SJCRH30 (cell line): ENCODE data around the gene TTC12. TPM values are rescaled to one million over a fixed set of nuclear protein-coding genes. Genes with fewer than 3 reads are reported as not detected.

Source experiments
- DNase-seq, 2 experiments: peaks; one replicate each; pipeline ENCODE4 v3.0.0-alpha.2; 2015 to 2020
- H3K27ac ChIP-seq: fragments of 250-450 bp; sonication (Bioruptor Pico); 2 replicates; pipeline ENCODE4 v1.5.1; 2020; ENCODE audit warnings: mild to moderate bottlenecking, moderate library complexity
- H3K27me3 ChIP-seq: fragments of 250-450 bp; sonication (Bioruptor Pico); 2 replicates; pipeline ENCODE4 v1.5.1; 2020; ENCODE audit warnings: mild to moderate bottlenecking, moderate library complexity
- H3K36me3 ChIP-seq: fragments of 250-450 bp; sonication (Bioruptor Pico); 2 replicates; pipeline ENCODE4 v1.5.1; 2020; ENCODE audit warnings: mild to moderate bottlenecking, moderate library complexity
- H3K4me1 ChIP-seq: fragments of 250-450 bp; sonication (Bioruptor Pico); 2 replicates; pipeline ENCODE4 v1.5.1; 2020; ENCODE audit warnings: mild to moderate bottlenecking, moderate library complexity
- H3K4me3 ChIP-seq: fragments of 250-450 bp; sonication (Bioruptor Pico); 2 replicates; pipeline ENCODE4 v1.5.1; 2020; ENCODE audit warnings: mild to moderate bottlenecking, moderate library complexity
- H3K9me3 ChIP-seq: fragments of 250-450 bp; sonication (Bioruptor Pico); replicated peaks from 2 replicates; pipeline ENCODE4 v1.5.1; 2020; ENCODE audit warnings: mild to moderate bottlenecking, moderate library complexity
- total RNA-seq: library from RNA; depleted of rRNA; stranded (reverse); fragments of >200 nt; shearing (Covaris generic); gene quantifications from 2 replicates; pipeline ENCODE4 v1.2.3, GENCODE V29; 2014; rRNA removed

Gene TTC12, protein sequence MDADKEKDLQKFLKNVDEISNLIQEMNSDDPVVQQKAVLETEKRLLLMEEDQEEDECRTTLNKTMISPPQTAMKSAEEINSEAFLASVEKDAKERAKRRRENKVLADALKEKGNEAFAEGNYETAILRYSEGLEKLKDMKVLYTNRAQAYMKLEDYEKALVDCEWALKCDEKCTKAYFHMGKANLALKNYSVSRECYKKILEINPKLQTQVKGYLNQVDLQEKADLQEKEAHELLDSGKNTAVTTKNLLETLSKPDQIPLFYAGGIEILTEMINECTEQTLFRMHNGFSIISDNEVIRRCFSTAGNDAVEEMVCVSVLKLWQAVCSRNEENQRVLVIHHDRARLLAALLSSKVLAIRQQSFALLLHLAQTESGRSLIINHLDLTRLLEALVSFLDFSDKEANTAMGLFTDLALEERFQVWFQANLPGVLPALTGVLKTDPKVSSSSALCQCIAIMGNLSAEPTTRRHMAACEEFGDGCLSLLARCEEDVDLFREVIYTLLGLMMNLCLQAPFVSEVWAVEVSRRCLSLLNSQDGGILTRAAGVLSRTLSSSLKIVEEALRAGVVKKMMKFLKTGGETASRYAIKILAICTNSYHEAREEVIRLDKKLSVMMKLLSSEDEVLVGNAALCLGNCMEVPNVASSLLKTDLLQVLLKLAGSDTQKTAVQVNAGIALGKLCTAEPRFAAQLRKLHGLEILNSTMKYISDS
- total RNA-seq, result not detected in 2 replicates

DNA sequence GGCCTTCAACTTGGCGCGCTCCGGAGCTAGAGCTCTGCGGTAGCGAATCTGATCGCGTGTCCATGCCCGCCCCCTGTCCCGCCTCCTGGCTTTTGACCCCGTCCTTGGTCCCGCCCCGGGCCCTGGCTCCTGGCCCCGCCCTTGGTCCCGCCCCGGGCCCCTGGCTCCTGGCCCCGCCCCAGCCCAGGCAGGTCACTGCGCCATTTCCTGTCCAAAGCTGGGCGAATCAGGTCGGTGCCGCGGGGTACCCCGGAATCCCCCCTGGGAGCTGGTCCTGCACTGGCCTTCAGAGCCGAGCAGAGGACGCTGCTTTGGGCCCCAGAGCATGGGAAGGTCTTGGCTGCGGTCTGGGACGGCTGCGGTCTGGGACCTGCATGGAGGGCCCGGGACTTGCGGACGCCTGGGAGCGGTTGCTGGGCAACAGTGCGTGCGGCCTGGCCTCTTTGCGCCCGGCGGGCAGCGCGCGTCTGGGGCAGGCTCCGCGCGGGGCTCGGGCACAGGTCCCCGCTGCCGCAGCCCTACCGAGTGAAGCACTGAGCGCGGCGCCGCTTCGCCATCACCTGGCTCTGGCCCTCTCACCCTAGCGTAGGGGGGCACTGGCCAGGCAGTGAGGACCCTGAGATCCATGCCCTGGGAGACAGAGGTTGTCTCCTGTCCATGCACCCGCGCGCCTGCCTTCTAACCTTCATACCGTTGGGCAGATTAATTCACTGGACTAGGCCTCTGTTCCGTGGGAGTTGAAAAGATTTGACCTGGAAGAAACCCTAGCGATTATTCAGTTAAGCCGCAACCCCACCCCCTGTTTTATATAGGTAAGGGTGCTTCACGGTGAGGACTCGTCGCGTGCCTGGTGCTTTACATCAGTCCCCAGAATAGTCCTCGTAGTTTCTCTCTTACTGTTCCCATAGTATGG is at the start of gene TTC12:
Gene TTC12, plus strand, starts transcription at position 195 of the 913 bp plus-strand sequence. CDS start 1,675 bp downstream, outside the sequence.
- no peak within 1 kb of the TSS for H3K4me3 ChIP-seq
- H3K27ac ChIP-seq, result no peak within 1 kb of the TSS
- H3K9me3 ChIP-seq, result no peaks in the 10 kb centered on the region
- no peaks in the 10 kb centered on the region for H3K27me3 ChIP-seq
- H3K4me1 ChIP-seq, result peaks cover 12% of the 10 kb centered on the region; the same call in 1 of the 2 replicates
- DNase-seq, result no peak
- no peaks in the 10 kb centered on the region for H3K36me3 ChIP-seq

DNA sequence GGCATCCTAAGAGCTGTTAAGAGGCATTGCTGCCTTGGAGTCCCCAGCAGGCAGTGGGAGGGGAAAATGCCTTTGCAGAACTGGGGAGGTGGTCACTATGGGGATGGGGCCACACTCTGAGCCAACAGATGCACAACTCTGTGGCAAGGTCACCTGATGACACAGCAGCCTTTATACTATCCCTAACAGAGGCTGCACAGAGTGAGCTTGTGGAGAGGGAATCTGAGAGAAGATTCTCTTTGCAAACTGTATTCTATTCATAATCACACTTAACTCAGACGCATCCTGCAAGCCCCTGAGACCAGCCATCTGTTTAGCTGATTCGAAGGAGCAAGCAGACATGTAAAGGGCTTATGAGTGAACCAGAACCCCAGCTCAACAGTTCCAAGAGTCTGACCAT is 49.0 kb upstream of the TTC12 start:
- H3K4me1 ChIP-seq, result no peaks in the 10 kb centered on the region
- H3K4me3 ChIP-seq, result no peak overlapping the region
- no peak for DNase-seq
- no peaks in the 10 kb centered on the region for H3K9me3 ChIP-seq
- peaks cover 8% of the 10 kb centered on the region; the same call in 1 of the 2 replicates for H3K36me3 ChIP-seq
- H3K27ac ChIP-seq, result no peak overlapping the region
- no peaks in the 10 kb centered on the region for H3K27me3 ChIP-seq

DNA sequence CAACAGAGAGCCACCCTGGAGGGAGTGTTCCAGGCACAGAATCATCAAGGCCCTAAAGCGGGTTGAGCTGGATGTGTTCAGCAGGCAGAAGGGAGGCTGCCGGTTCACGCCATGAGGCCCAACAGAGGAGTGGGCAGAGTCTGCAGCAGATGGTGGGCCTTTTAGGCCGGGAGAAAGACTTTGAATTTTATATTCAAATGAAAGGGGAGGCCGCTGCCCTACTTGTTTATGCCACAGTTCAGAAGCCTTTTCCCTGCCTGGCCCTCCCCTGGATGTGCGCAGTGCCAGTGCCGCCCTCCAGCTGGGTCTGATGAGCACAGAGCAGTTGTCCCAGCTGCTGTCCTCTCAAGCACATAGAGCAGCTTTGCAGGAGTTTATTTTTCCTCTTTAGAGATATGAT is 46.9 kb upstream of the TTC12 start:
- H3K27ac ChIP-seq, result no peak overlapping the region

DNA sequence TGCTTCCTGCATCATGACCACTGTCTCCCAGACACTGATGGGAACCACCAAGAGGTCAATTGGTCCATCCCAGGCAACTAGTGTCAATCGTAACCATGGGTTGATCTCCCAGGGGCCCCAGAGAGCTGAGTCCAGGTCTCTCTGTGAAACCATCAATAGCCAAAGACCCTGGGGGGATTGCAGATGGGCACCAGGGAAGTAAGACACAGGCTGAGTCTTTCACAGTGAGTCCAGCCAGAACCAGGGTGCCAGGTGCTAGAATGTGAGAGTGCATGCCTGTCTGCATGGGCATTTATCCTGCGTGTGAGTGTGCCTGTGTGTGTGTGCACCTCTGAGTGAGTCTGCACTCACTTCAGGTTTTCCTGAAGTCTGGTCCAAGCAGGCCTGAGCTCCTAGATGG is 45.3 kb upstream of the TTC12 start:
- Histone ChIP-seq H3K4me1 (no peaks in the 10 kb centered on the region), H3K9me3 (no peaks in the 10 kb centered on the region), H3K27me3 (no peaks in the 10 kb centered on the region), H3K27ac (no peak overlapping the region), H3K36me3 (peaks cover 5% of the 10 kb centered on the region; the same call in 1 of the 2 replicates), H3K4me3 (no peak overlapping the region)
- no peak for DNase-seq

More for the DNA sequence above, 46.9 kb upstream of the TTC12 start:
- Histone ChIP-seq H3K4me3 (no peak overlapping the region), H3K36me3 (peaks cover 5% of the 10 kb centered on the region; the same call in 1 of the 2 replicates), H3K4me1 (no peaks in the 10 kb centered on the region), H3K27me3 (no peaks in the 10 kb centered on the region), H3K9me3 (no peaks in the 10 kb centered on the region)
- DNase-seq, result no peak

DNA sequence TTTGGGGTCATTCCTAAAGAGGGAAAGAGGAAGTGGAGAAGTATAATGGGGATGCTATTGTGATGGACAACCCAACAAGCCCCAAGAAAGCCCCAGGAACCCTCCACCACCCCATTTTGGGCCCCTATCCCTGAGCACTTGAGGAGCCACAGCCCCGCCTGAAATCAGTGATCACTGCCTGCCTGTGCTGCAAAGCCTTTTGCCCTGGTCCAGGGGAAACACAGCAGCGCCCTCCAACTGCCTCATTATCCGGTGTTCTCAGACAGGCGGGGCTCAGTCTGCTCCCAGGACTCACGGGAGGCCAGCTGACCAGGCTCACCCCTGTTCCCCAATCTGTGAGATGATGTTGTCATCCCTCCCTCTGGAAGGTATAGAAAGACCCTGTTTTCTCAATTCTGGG is 44.7 kb upstream of the TTC12 start:
- no peak for DNase-seq
- no peaks in the 10 kb centered on the region for H3K9me3 ChIP-seq
- H3K27me3 ChIP-seq, result no peaks in the 10 kb centered on the region
- no peaks in the 10 kb centered on the region for H3K4me1 ChIP-seq
- H3K27ac ChIP-seq, result no peak overlapping the region
- H3K4me3 ChIP-seq, result no peak overlapping the region
- peaks cover 5% of the 10 kb centered on the region; the same call in 1 of the 2 replicates for H3K36me3 ChIP-seq

DNA sequence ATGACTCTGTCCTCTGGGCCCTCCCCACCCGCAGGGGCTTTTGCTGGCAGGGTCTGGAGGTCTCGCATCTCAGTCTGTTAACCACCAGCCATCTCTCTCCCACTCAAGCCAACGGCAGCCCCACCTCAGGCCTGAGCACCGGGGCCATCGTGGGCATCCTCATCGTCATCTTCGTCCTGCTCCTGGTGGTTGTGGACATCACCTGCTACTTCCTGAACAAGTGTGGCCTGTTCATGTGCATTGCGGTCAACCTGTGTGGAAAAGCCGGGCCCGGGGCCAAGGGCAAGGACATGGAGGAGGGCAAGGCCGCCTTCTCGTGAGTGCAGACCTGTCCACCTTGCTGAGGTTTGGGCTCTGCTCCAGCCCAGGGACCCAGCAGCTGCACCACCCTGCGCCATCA is 44.3 kb upstream of the TTC12 start:
- H3K4me3 ChIP-seq, result no peak overlapping the region
- H3K36me3 ChIP-seq, result peaks cover 5% of the 10 kb centered on the region; the same call in 1 of the 2 replicates
- no peaks in the 10 kb centered on the region for H3K4me1 ChIP-seq
- DNase-seq, result no peak
- no peaks in the 10 kb centered on the region for H3K27me3 ChIP-seq
- H3K9me3 ChIP-seq, result no peaks in the 10 kb centered on the region
- H3K27ac ChIP-seq, result no peak overlapping the region

DNA sequence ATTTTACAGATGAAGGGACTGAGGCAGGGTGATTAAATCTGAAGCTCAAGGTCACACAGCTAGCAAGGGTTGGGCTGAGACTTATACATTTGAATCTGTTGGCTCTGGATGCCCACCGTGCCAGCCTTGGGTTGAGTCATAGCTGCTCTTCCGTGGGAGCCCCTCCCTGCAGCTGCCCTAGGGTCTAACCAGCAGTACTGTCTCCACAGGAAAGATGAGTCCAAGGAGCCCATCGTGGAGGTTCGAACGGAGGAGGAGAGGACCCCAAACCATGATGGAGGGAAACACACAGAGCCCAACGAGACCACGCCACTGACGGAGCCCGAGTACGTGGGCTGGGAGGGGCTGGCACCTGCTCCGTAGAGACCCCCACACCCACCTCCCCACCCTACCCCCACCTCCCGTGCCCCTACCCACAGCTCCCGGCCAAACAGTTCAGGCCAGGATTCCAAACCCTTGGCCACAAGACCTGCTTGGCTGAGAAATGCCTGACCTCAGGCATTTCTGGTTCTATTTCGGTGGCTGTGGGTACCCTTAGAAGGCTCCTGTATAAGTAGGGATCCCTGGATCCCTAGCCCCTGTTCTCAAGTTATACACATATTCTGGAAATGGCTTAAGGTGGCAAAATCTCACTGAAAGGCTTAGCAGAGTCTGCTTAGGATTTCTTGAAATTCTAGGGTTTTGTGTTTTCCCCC is 42.7 kb upstream of the TTC12 start:
- H3K27me3 ChIP-seq, result no peaks in the 10 kb centered on the region
- H3K9me3 ChIP-seq, result no peaks in the 10 kb centered on the region
- no peak overlapping the region for H3K4me3 ChIP-seq
- H3K36me3 ChIP-seq, result peaks cover 3% of the 10 kb centered on the region; the same call in 1 of the 2 replicates
- DNase-seq, result no peak
- no peak overlapping the region for H3K27ac ChIP-seq
- no peaks in the 10 kb centered on the region for H3K4me1 ChIP-seq

DNA sequence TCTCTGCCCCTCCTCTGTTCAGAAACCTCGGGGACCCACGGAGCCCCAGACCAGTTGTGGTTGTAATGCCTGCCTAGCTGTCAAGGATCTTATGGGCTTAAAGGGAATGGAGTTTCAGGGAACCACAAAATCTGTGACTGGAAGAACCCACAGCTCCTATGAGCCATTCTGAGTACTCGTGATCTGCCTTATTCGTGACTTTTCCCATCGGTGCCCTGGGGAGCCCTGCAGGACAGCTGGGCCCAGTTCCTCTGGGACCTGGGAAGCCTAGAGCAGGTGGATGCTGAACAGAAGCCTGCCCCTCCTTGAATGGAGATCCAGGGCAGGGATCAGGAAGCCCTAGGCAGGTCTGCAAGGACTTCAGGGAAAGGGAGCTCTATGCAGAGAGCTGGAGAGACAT is 42.1 kb upstream of the TTC12 start:
- DNase-seq, result no peak
- Histone ChIP-seq H3K27ac (no peak overlapping the region), H3K9me3 (no peaks in the 10 kb centered on the region), H3K36me3 (no peaks in the 10 kb centered on the region; the same call in 1 of the 2 replicates), H3K4me3 (no peak overlapping the region), H3K4me1 (no peaks in the 10 kb centered on the region), H3K27me3 (no peaks in the 10 kb centered on the region)

DNA sequence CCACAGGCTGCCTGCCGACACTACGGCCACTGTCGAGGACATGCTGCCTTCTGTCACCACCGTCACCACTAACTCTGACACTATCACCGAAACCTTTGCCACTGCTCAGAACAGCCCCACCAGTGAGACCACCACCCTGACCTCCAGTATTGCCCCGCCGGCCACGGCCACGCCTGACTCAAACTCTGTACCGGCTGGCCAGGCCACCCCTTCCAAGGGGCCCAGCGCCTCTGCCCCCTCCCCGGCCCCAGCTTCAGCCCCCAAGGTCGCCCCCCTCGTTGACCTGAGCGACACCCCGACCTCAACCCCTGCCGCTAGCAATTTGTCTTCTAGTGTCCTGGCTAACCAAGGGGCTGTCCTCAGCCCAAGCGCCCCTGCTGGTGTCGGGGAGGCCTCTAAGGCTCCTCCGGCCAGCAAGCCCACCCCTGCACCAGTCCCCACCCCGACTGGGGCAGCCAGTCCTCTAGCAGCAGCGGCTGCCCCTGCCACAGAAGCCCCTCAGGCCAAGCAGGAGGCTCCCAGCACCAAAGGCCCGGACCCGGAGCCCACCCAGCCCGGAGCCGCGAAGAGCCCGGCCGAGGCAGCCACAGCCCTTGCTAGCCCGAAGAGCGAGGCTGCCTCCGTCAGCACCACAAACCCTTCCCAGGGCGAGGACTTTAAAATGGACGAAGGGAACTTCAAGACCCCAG is 41.3 kb upstream of the TTC12 start:
- H3K9me3 ChIP-seq, result no peaks in the 10 kb centered on the region
- H3K4me1 ChIP-seq, result no peaks in the 10 kb centered on the region
- H3K36me3 ChIP-seq, result no peaks in the 10 kb centered on the region; the same call in 1 of the 2 replicates
- no peak for DNase-seq
- H3K27ac ChIP-seq, result no peak overlapping the region
- H3K4me3 ChIP-seq, result no peak overlapping the region
- H3K27me3 ChIP-seq, result no peaks in the 10 kb centered on the region

DNA sequence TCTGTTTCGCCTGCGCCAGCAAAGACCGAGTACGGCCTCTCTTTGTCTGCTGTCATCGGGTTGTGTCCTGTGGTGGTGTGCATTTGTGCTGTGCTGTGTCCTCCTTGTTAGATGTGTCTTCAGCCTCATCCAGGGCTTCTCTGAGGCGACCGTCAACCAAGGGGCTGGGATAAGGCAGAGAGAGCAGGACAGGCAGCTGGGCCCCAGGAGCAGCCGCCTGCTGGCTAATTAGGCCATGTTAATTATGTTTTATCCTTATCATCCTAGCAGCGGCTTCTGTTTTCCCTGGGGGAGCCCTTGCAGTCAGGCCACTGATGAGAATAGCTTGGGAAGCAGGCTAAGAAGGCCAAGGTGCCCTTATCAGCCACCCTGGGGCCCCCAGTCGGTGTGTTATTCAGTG is 40.7 kb upstream of the TTC12 start:
- H3K9me3 ChIP-seq, result no peaks in the 10 kb centered on the region
- H3K27ac ChIP-seq, result no peak overlapping the region
- no peaks in the 10 kb centered on the region for H3K27me3 ChIP-seq
- H3K4me1 ChIP-seq, result no peaks in the 10 kb centered on the region
- no peaks in the 10 kb centered on the region; the same call in 1 of the 2 replicates for H3K36me3 ChIP-seq
- DNase-seq, result no peak
- no peak overlapping the region for H3K4me3 ChIP-seq

DNA sequence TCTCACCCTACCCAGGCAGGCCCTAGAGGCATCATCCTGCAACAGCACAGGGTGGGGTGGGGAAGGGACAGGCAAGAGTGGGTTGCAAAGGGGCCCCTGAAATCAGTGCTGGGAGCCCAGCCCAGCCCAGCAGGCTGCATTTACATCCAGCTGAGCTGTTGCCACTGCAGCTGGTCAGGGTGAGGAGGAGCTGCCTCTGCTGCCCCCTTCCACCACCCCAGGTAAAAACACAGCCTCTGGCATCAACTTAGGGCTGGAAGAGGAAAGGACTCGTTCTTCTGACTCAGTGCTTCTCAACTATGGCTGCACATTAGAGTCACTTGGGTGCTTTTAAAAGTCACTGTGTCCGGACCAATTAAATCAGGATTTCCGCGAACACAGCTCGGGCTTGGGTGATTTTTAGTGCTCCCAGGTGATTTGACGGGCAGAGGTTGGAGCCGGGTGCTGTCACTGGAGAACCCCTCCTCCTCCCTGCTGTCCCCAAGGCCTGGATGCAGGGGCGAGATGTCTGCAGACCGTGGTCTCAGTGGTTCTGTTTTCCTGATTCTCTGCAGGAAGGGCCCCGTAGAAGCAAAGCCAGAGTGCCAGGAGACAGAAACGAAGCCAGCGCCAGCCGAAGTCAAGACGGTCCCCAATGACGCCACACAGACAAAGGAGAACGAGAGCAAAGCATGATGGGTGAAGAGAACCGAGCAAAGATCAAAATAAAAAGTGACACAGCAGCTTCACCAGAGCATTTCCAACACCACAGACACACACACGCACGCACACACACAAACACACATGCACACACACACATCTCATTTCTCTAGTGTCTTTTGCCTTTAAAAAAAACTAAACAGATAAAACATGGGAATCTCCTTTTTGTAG is 39.4 kb upstream of the TTC12 start:
- H3K36me3 ChIP-seq, result no peaks in the 10 kb centered on the region; the same call in 1 of the 2 replicates
- H3K9me3 ChIP-seq, result no peaks in the 10 kb centered on the region
- no peaks in the 10 kb centered on the region for H3K27me3 ChIP-seq
- no peak overlapping the region for H3K4me3 ChIP-seq
- H3K27ac ChIP-seq, result no peak overlapping the region
- DNase-seq, result no peak
- H3K4me1 ChIP-seq, result no peaks in the 10 kb centered on the region

DNA sequence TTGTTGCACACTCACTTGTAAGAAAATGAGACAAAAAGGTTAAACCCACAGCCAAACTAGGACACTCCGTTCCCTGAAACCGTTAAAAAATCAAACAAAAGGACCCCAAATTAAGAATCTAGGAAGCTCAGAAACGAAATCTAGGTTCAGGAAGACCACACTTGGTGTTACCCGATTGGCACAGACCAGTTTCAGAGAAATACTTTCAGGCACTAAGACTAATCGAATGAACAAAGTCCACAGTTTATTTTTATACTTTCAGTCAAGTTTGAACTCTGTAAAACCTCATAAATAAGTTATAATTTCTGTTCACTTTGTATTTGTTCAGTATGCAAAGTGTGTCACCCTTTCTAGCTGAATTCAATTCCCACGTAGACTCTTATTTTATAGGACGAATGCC is 38.8 kb upstream of the TTC12 start:
- no peaks in the 10 kb centered on the region for H3K27me3 ChIP-seq
- no peak overlapping the region for H3K27ac ChIP-seq
- H3K9me3 ChIP-seq, result no peaks in the 10 kb centered on the region
- no peak overlapping the region for H3K4me3 ChIP-seq
- DNase-seq, result no peak
- no peaks in the 10 kb centered on the region; the same call in 1 of the 2 replicates for H3K36me3 ChIP-seq
- H3K4me1 ChIP-seq, result no peaks in the 10 kb centered on the region

DNA sequence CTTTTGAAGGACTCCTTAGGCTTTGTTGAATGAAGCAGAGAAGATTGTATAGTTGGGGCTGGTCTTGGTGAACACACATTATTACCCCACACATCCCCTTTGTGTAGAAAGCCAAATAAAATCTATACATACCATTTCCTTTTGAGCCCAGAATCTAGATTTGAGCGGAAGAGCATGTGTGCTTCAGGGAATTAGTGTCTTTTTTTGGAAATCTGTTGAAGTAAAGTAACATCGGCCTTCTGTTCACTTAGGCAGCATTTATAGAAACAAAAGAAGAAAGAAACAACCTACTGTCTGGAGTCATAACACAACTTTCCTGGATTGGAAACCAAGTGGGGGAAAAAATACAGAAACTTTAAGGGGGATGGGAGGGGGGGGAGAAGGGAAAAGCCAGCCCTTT is 37.9 kb upstream of the TTC12 start:
- H3K4me3 ChIP-seq, result no peak overlapping the region
- no peak overlapping the region for H3K27ac ChIP-seq
- no peaks in the 10 kb centered on the region for H3K4me1 ChIP-seq
- no peaks in the 10 kb centered on the region for H3K27me3 ChIP-seq
- no peaks in the 10 kb centered on the region; the same call in 1 of the 2 replicates for H3K36me3 ChIP-seq
- no peak for DNase-seq
- H3K9me3 ChIP-seq, result no peaks in the 10 kb centered on the region
